Breast epithelium (tissue), 3 donors: ENCODE measurements around the gene HS6ST3.
"Not testable (repeated sequence)": the region's sequence is repeated elsewhere in the genome, so short reads cannot be mapped to it uniquely, and the experiment has no call there.

Source experiments
- CTCF ChIP-seq, 3 donors: fragments of 450-650 bp; IDR thresholded peaks; one replicate each; pipeline ENCODE4 v1.5.1; 2016 to 2017; ENCODE audit warnings: antibody characterized with exemption in 3 of 3, mild to moderate bottlenecking in 3 of 3, moderate library complexity in 3 of 3
- POLR2A ChIP-seq: fragments of 450-650 bp; IDR thresholded peaks from one replicate; pipeline ENCODE4 v1.6.1; 2016; ENCODE audit warnings: antibody characterized with exemption, mild to moderate bottlenecking, moderate library complexity

GRCh38 chr13:96051491-96051890, 38.4 kb upstream of the HS6ST3 start:
- TF ChIP-seq CTCF (IDR thresholded peaks at IDR 0.05); POLR2A: not testable (repeated sequence)
